K562 (cell line): Measurements from ENCODE around the gene KRTAP20-2. TPM values are rescaled to one million over a fixed set of nuclear protein-coding genes. Genes with fewer than 3 reads are reported as not detected.

Source experiments
- ATAC-seq: fragments of 200-7000 bp; cut with Tn5 transposase; 3 replicates; pipeline ENCODE4 v1.9.1; 2020; ENCODE audit warnings: moderate library complexity
- BruUV-seq: library from RNA; stranded (reverse); fragments of 400-500 nt; replicated peaks from 2 replicates; lab custom pipeline; 2021; lab: Mats Ljungman, UMichigan
- CTCF ChIA-PET: fragments of 300-600 bp; formaldehyde crosslinking; extraction: SDS; loops from one replicate; lab custom pipeline; 2021; ENCODE audit warnings: low intra/inter-chr PET ratio; lab: Yijun Ruan, JAX
- POLR2A ChIA-PET: fragments of 300-600, 350-650 bp; sonication (Branson Sonifier 250); formaldehyde crosslinking; extraction: SDS; loops from one replicate; lab custom pipeline; 2021; ENCODE audit warnings: antibody characterized with exemption, inconsistent platforms; lab: Yijun Ruan, JAX
- DNase-seq, 4 experiments: peaks; one replicate each; pipeline versions ENCODE4 v3.0.0 to v3.0.0-alpha.2; 2011 to 2018; ENCODE audit warnings: low spot score in 3 of 4, mixed read lengths in 3 of 4; ENCODE audit errors: extremely low read depth in 1 of 4
- FAIRE-seq: peaks from 2 replicates; lab custom pipeline; 2011; peaks lifted over from hg19 to GRCh38; lab: Jason Lieb, UNC
- H2AFZ ChIP-seq: 2 replicates; pipeline ENCODE4 v1.6.0; 2011; ENCODE audit warnings: low read depth, low read length, control low read depth, inconsistent platforms
- H3K27ac ChIP-seq: fragments of 200-600 bp; 3 replicates; pipeline ENCODE4 v1.8.0; 2011; ENCODE audit warnings: low read depth, mild to moderate bottlenecking, control low read depth, inconsistent platforms, low read length, moderate library complexity, mixed read lengths; ENCODE audit errors: extremely low read depth
- H3K27me3 ChIP-seq, 2 experiments: fragments of 300-600 bp in 1 of 2; 2 replicates in 1 of 2; 3 replicates in 1 of 2; pipeline versions ENCODE4 v1.6.0 to v1.8.0; 2011; ENCODE audit warnings: inconsistent platforms in 2 of 2, low read length in 2 of 2, mild to moderate bottlenecking in 1 of 2, mixed read lengths in 1 of 2, moderate library complexity in 1 of 2; ENCODE audit not compliant: control insufficient read depth in 2 of 2, insufficient read depth in 2 of 2
- H3K36me3 ChIP-seq: fragments of 300-600 bp; 3 replicates; pipeline ENCODE4 v1.8.0; 2011; ENCODE audit warnings: mild to moderate bottlenecking, low read length, inconsistent platforms; ENCODE audit not compliant: control insufficient read depth, insufficient read depth
- H3K4me1 ChIP-seq, 2 experiments: fragments of 200-600 bp in 1 of 2; replicated peaks in 1 of 2; 2 replicates in 1 of 2; 3 replicates in 1 of 2; pipeline versions ENCODE4 v1.5.1 to v1.8.0; 2011; ENCODE audit warnings: inconsistent platforms in 2 of 2, low read length in 2 of 2, mild to moderate bottlenecking in 1 of 2, mixed read lengths in 1 of 2, moderate library complexity in 1 of 2; ENCODE audit not compliant: control insufficient read depth in 2 of 2, insufficient read depth in 2 of 2
- H3K4me2 ChIP-seq: 2 replicates; pipeline ENCODE4 v1.6.1; 2011; ENCODE audit warnings: low read length, control low read depth, inconsistent platforms, mixed read lengths; ENCODE audit not compliant: insufficient read depth
- H3K4me3 ChIP-seq: fragments of 200-600 bp; sonication (generic), shearing (Covaris generic); 2 replicates; pipeline ENCODE4 v1.5.1; 2016; ENCODE audit warnings: control low read depth, inconsistent platforms
- H3K79me2 ChIP-seq: fragments of 200-600 bp; 3 replicates; pipeline ENCODE4 v1.8.0; 2011; ENCODE audit warnings: low read length, inconsistent platforms; ENCODE audit not compliant: control insufficient read depth, insufficient read depth
- H3K9ac ChIP-seq, 2 experiments: 2 replicates each; pipeline versions ENCODE4 v1.6.0 to v1.6.1; 2011; ENCODE audit warnings: low read depth in 2 of 2, low read length in 2 of 2, control low read depth in 1 of 2, inconsistent platforms in 1 of 2, mild to moderate bottlenecking in 1 of 2, mixed read lengths in 1 of 2; ENCODE audit not compliant: insufficient read depth in 1 of 2
- H3K9me1 ChIP-seq: one replicate; pipeline ENCODE4 v1.6.0; 2011; ENCODE audit warnings: inconsistent platforms, mild to moderate bottlenecking, low read length, moderate library complexity; ENCODE audit not compliant: control insufficient read depth, insufficient read depth
- H3K9me3 ChIP-seq: replicated peaks from 2 replicates; pipeline ENCODE4 v1.5.1; 2011; ENCODE audit warnings: low read depth, low read length, inconsistent platforms; ENCODE audit not compliant: control insufficient read depth, insufficient read depth
- H4K20me1 ChIP-seq: replicated peaks from 2 replicates; pipeline ENCODE4 v1.6.1; 2011; ENCODE audit warnings: low read length, inconsistent platforms, mixed read lengths; ENCODE audit not compliant: control insufficient read depth, insufficient read depth
- C11orf30 ChIP-seq: fragments of 450-650 bp; IDR thresholded peaks from 2 replicates; pipeline ENCODE4 v1.6.1; 2016; ENCODE audit warnings: low read depth, mild to moderate bottlenecking
- ERF ChIP-seq: fragments of 450-650 bp; formaldehyde crosslinking; IDR thresholded peaks from 2 replicates; pipeline ENCODE4 v1.4.0; 2020; ENCODE audit warnings: mild to moderate bottlenecking, mixed read lengths
- NONO ChIP-seq, 2 experiments: fragments of 200-400 bp in 1 of 2; fragments of 450-650 bp in 1 of 2; formaldehyde crosslinking in 1 of 2; IDR thresholded peaks; 2 replicates each; pipeline ENCODE4 v1.6.1; 2017; ENCODE audit warnings: low read depth in 2 of 2, mild to moderate bottlenecking in 2 of 2, moderate library complexity in 2 of 2, low read length in 1 of 2
- RHOXF2B ChIP-seq: fragments of 250-450 bp; sonication (Bioruptor Pico); conservative IDR thresholded peaks from 2 replicates; pipeline ENCODE4 v1.5.1; 2021
- SMAD2 ChIP-seq: fragments of 150-350 bp; IDR thresholded peaks from 2 replicates; pipeline ENCODE4 v1.6.1; 2014; ENCODE audit warnings: low read depth, mild to moderate bottlenecking, low read length
- SRSF3 ChIP-seq: fragments of 200-400 bp; formaldehyde crosslinking; IDR thresholded peaks from 2 replicates; pipeline ENCODE4 v1.6.1; 2016; ENCODE audit warnings: mild to moderate bottlenecking, low read length, moderate library complexity; ENCODE audit not compliant: insufficient read depth
- TOE1 ChIP-seq, 2 experiments: fragments of 450-650 bp in 1 of 2; sonication (generic) in 1 of 2; formaldehyde crosslinking in 1 of 2; IDR thresholded peaks; 2 replicates each; pipeline versions ENCODE4 v1.7.1 to v1.8.0; 2016 to 2022; ENCODE audit warnings: borderline replicate concordance in 2 of 2, mild to moderate bottlenecking in 2 of 2, antibody characterized with exemption in 1 of 2, inconsistent platforms in 1 of 2, low read depth in 1 of 2, missing genetic modification reagents in 1 of 2, moderate library complexity in 1 of 2
- USF1 ChIP-seq: sonication (generic); formaldehyde crosslinking; IDR thresholded peaks from 2 replicates; pipeline ENCODE4 v1.9.0; 2022; ENCODE audit warnings: mild to moderate bottlenecking, missing genetic modification reagents
- ZNF253 ChIP-seq: fragments of 250-450 bp; sonication (Bioruptor Pico); conservative IDR thresholded peaks from 2 replicates; pipeline ENCODE4 v1.6.1; 2021; ENCODE audit warnings: mild to moderate bottlenecking
- ZNF263 ChIP-seq: sonication (generic); formaldehyde crosslinking; IDR thresholded peaks from 2 replicates; pipeline ENCODE4 v1.8.0; 2022; ENCODE audit warnings: mild to moderate bottlenecking, missing genetic modification reagents, borderline replicate concordance
- ZNF639 ChIP-seq, 2 experiments: fragments of 200-800 bp in 1 of 2; sonication (Bioruptor generic) in 1 of 2; sonication (generic) in 1 of 2; formaldehyde crosslinking in 1 of 2; IDR thresholded peaks in 1 of 2; conservative IDR thresholded peaks in 1 of 2; 2 replicates each; pipeline versions ENCODE4 v1.5.0 to v1.6.1; 2016 to 2020; ENCODE audit warnings: missing compliant biosample characterization in 1 of 2, missing genetic modification characterization in 1 of 2, missing genetic modification reagents in 1 of 2
- in situ Hi-C: fragments of 300-500 bp; cut with MboI; formaldehyde crosslinking; loops from 4 replicates; pipeline ENCODE4 v1.15.0; 2018; ENCODE audit warnings: inconsistent platforms, mixed read lengths
- intact Hi-C: fragments of 100-400 bp; cut with micrococcal nuclease; formaldehyde crosslinking; loops from 2 replicates; pipeline ENCODE4 v1.14.2; 2022
- polyA plus RNA-seq, 8 experiments: library from polyadenylated mRNA; depleted of rRNA in 4 of 8; stranded (reverse) in 5 of 8; unstranded in 3 of 8; fragments of >200 nt; fragmentation: Nextera tagmentation in 2 of 8; fragmentation: Illumina TruSeq in 1 of 8; extraction: Ambion mirVana in 2 of 8; extraction: Trizol in 1 of 8; gene quantifications; 2 replicates each; pipeline versions ENCODE4 v1.2.1 to v1.2.3, GENCODE V29; 2011 to 2014; ENCODE audit warnings: inconsistent platforms in 1 of 8, missing spikeins in 1 of 8
- total RNA-seq, 7 experiments: library from RNA; depleted of rRNA in 6 of 7; stranded (reverse); fragments of >200 nt in 6 of 7; fragmentation: Illumina TruSeq in 2 of 7; extraction: Trizol in 2 of 7; gene quantifications; 2 replicates each; pipeline versions ENCODE4 v1.2.1 to v1.2.3, GENCODE V29; 2011 to 2021; ENCODE audit warnings: low replicate concordance in 1 of 7

Gene KRTAP20-2
- total and polyA plus RNA-seq, 9 of the 15 experiments (the other 6 are each of a cell fraction or from before 2014, with no cell fraction given) = not detected

DNA sequence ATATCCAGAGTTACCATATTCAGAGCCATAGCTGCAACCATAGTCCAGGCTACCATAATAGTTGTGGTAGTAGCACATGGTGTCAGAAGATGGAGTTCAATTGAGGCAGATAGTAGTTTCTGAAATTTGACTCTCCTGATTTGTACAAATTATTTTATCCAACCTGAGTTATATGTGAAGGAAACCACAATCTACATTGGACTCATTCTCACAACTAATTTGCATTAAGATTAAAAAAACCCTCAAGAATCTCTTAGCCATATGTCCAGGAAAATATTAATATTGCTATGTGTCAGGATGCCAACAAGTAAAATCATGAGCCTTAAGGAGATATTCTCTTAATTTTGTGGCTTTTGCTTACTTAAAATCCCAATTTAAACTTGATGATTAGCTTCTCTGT, 44.7 kb upstream of the KRTAP20-2 start, which contains the start of gene KRTAP22-2:
KRTAP22-2 (minus strand) TSS at position 101 of the 400 bp plus-strand sequence.
- DNase-seq = no peak
- Histone ChIP-seq H3K79me2 (no peaks in the 10 kb centered on the region), H4K20me1 (no peaks in the 10 kb centered on the region)
- no peak for FAIRE-seq
- ATAC-seq = no peak
- intact Hi-C loops (no loop called here), in situ Hi-C loops (no loop called here)
- no peak for TF ChIP-seq USF1 (CRISPR knock-in tag)
- no peak for TF ChIP-seq ERF (CRISPR knock-in tag)
- no peak for TF ChIP-seq SRSF3
- TF ChIP-seq TOE1 (IDR thresholded peaks at IDR 0.05; ENCODE audit: borderline replicate concordance) = no peak
- TF ChIP-seq TOE1 (CRISPR knock-in tag; IDR thresholded peaks at IDR 0.05; ENCODE audit: borderline replicate concordance, low read depth) = no peak
- no peak for TF ChIP-seq ZNF263 (CRISPR knock-in tag)
- TF ChIP-seq RHOXF2B (CRISPR knock-in tag) = no peak
- TF ChIP-seq SMAD2 = no peak
- no peak for TF ChIP-seq ZNF253 (CRISPR knock-in tag)
- TF ChIP-seq ZNF639 (CRISPR knock-in tag; conservative IDR thresholded peaks at IDR 0.05 in 1 of 2, IDR thresholded peaks at IDR 0.05 in 1 of 2) = no peak
- TF ChIP-seq C11orf30 = no peak
- TF ChIP-seq NONO (IDR thresholded peaks at IDR 0.05; ENCODE audit: low read depth in 2 of 2, low read length in 1 of 2) = no peak
- TF ChIP-seq, all 486 proteins: peak for 0
- H3K9ac ChIP-seq = no peak within 1 kb of the TSS
- H3K4me3 ChIP-seq = no peak within 1 kb of the TSS
- H3K4me2 ChIP-seq = no peak within 1 kb of the TSS
- BruUV-seq = no TSS peak
- H3K27me3 ChIP-seq = no peaks in the 10 kb centered on the region
- CTCF ChIA-PET = no interaction called here
- no peak within 1 kb of the TSS for H3K27ac ChIP-seq
- no peaks in the 10 kb centered on the region; the same call in 1 of the 2 replicates for H3K9me3 ChIP-seq
- H2AFZ ChIP-seq = no peak within 1 kb of the TSS
- POLR2A ChIA-PET = no interaction called here
- H3K9me1 ChIP-seq = no peaks in the 10 kb centered on the region
- H3K36me3 ChIP-seq = no peaks in the 10 kb centered on the region
- no peaks in the 10 kb centered on the region for H3K4me1 ChIP-seq
